Gastrocnemius medialis (tissue), 4 donors: Measurements from ENCODE around the gene PNCK. TPM values are rescaled to one million over a fixed set of nuclear protein-coding genes. Genes with fewer than 3 reads are reported as not detected.

ENCODE experiments used
- ATAC-seq, 2 donors: fragments of 150-250 bp; one replicate each; pipeline ENCODE4 v1.9.1; 2016
- DNase-seq, 2 donors: peaks; one replicate each; pipeline ENCODE4 v3.0.0-alpha.2; 2019
- H3K27ac ChIP-seq, 4 donors: fragments of 200-600 bp; sonication (generic); 1 replicate in 1 of 4; 2 replicates in 3 of 4; pipeline ENCODE4 v1.5.1; 2016 to 2018; ENCODE audit warnings: mild to moderate bottlenecking in 2 of 4, moderate library complexity in 1 of 4
- H3K27me3 ChIP-seq, 3 donors: fragments of 200-600 bp; sonication (generic) in 2 of 3; 1 replicate in 1 of 3; 2 replicates in 2 of 3; pipeline versions ENCODE4 v1.5.1 to v1.6.0; 2016 to 2019; ENCODE audit warnings: mild to moderate bottlenecking in 1 of 3, moderate library complexity in 1 of 3
- H3K36me3 ChIP-seq, 2 donors: fragments of 200-600 bp; sonication (generic) in 1 of 2; one replicate each; pipeline ENCODE4 v1.5.1; 2017 to 2018
- H3K4me1 ChIP-seq, 2 donors: fragments of 200-600 bp; sonication (generic) in 1 of 2; one replicate each; pipeline ENCODE4 v1.5.1; 2016 to 2017; ENCODE audit warnings: mild to moderate bottlenecking in 2 of 2
- H3K4me3 ChIP-seq, 4 donors: fragments of 200-600 bp; sonication (generic) in 3 of 4; 1 replicate in 1 of 4; 2 replicates in 3 of 4; pipeline ENCODE4 v1.5.1; 2016 to 2019; ENCODE audit warnings: mild to moderate bottlenecking in 2 of 4
- H3K9me3 ChIP-seq, 3 donors: fragments of 200-600 bp; sonication (generic) in 2 of 3; 1 replicate in 1 of 3; 2 replicates in 2 of 3; pipeline ENCODE4 v1.5.1; 2016 to 2019
- POLR2A ChIP-seq, 2 donors: fragments of 450-650 bp; IDR thresholded peaks; one replicate each; pipeline ENCODE4 v1.6.1; 2017; ENCODE audit warnings: antibody characterized with exemption in 2 of 2, mild to moderate bottlenecking in 2 of 2, moderate library complexity in 2 of 2
- in situ Hi-C, 4 donors: fragments of 200-750 bp; cut with MboI; loops; one replicate each; pipeline versions ENCODE4 v1.15.0 to v1.8.0; 2017; ENCODE audit warnings: low sequenced_read_pairs in 4 of 4
- intact Hi-C: fragments of 100-400 bp; cut with DNase I; formaldehyde crosslinking; loops from one replicate; pipeline ENCODE4 v1.15.1; 2023; ENCODE audit warnings: low total_unique reads
- total RNA-seq, 4 donors: library from RNA; depleted of rRNA; stranded (reverse); fragments of >200 nt; gene quantifications; one replicate each; pipeline versions ENCODE4 v1.1.0 to v1.2.3, GENCODE V29; 2016
- TF ChIP-seq, protein P1 (sequence below), 5 experiments: fragments of 450-650 bp in 3 of 5; fragments of 200-600 bp in 2 of 5; sonication (generic) in 2 of 5; IDR thresholded peaks in 4 of 5; conservative IDR thresholded peaks in 1 of 5; 1 replicate in 4 of 5; 2 replicates in 1 of 5; pipeline ENCODE4 v1.5.1; 2016 to 2019; ENCODE audit warnings: antibody characterized with exemption in 5 of 5, mild to moderate bottlenecking in 3 of 5, moderate library complexity in 3 of 5

PNCK gene
- total RNA-seq, 4 donors from 2014 or later: 0.98 to 1.6 TPM; not detected in 2

DNA sequence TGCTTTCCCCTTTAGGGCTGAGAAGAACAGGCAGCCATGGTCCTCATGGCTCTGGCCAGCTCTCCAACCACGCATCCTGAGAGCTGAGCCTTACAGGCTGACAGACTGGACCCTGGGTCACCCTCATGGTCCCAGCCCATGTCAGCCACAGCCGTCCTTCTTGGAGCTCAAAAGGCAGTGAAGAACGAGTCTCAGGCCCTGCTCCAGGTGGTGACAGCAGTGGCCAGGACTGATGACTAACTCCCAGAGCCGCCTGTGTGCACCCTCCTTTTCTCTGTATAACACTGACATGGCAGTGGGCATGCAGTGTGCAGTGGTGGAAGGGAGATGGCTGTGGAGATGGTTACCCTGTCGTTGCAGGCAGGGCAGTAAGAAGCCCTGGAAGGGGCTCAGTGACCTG is 36.9 kb downstream of the PNCK start:
- in situ Hi-C loops (no loop called here), intact Hi-C loops (no loop called here)
- H3K4me1 ChIP-seq: no peaks in the 10 kb centered on the region
- H3K4me3 ChIP-seq: no peak overlapping the region
- H3K27ac ChIP-seq: no peak overlapping the region
- ATAC-seq (no peak), DNase-seq (no peak)
- H3K9me3 ChIP-seq: no peaks in the 10 kb centered on the region
- no peaks in the 10 kb centered on the region for H3K36me3 ChIP-seq
- peaks cover under 1 to 9% (median 2%) of the 10 kb centered on the region in 3 donors for H3K27me3 ChIP-seq
- TF ChIP-seq, protein P1, sequence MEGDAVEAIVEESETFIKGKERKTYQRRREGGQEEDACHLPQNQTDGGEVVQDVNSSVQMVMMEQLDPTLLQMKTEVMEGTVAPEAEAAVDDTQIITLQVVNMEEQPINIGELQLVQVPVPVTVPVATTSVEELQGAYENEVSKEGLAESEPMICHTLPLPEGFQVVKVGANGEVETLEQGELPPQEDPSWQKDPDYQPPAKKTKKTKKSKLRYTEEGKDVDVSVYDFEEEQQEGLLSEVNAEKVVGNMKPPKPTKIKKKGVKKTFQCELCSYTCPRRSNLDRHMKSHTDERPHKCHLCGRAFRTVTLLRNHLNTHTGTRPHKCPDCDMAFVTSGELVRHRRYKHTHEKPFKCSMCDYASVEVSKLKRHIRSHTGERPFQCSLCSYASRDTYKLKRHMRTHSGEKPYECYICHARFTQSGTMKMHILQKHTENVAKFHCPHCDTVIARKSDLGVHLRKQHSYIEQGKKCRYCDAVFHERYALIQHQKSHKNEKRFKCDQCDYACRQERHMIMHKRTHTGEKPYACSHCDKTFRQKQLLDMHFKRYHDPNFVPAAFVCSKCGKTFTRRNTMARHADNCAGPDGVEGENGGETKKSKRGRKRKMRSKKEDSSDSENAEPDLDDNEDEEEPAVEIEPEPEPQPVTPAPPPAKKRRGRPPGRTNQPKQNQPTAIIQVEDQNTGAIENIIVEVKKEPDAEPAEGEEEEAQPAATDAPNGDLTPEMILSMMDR (IDR thresholded peaks at IDR 0.05 in 4 of 5, conservative IDR thresholded peaks at IDR 0.05 in 1 of 5): no peak
- TF ChIP-seq POLR2A (IDR thresholded peaks at IDR 0.05): no peak

DNA sequence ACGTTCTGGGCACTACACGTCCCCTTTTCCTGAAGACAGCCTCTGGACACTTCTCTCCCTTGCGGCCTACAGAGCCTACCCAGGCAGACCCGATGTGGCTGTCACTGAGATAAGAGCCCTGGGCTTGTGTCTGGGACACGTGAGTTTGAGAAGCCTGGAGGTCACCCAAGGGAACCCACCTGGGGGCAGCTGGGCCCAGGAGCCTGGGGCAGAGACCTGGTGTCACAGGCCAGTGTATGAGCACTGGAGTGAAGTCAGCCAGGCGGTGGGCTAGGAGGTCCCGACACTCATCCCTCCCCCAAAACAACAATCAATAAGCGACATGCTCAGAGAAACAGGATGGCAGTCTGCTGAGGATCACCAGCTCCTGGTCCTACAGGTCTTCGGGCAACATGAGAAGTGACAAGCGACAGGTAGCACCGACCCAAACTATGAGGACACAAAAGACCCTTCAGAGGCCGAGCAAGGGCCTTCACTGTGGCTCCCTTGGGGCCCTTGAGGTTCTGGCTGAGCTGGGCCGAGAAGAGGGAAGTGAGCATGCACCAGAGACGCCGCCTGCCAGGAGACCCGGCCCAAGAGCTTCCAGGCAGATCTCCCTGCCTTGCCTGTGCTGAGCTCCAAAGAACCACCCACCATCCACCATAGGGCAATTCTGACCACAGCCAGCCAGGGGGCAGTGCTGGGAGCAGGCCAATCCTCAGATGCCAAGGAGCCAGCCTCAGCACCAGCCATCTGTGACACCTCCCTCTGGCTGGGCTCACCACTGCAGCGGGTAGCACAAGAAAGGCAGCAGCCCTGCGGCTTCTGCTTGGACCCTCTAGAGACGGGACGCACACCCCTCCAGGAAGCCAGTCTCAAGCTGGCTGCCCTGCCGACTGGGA is 37.6 kb downstream of the PNCK start:
- Histone ChIP-seq H3K36me3 (no peaks in the 10 kb centered on the region), H3K9me3 (no peaks in the 10 kb centered on the region), H3K4me3 (no peak overlapping the region), H3K27me3 (peaks cover 0 to 5% (median 0%) of the 10 kb centered on the region in 3 donors), H3K4me1 (no peaks in the 10 kb centered on the region), H3K27ac (no peak overlapping the region)
- intact Hi-C loops: no loop called here
- DNase-seq: no peak
- TF ChIP-seq, protein P1 (IDR thresholded peaks at IDR 0.05 in 4 of 5, conservative IDR thresholded peaks at IDR 0.05 in 1 of 5): no peak
- ATAC-seq: no peak
- in situ Hi-C loops: no loop called here

DNA sequence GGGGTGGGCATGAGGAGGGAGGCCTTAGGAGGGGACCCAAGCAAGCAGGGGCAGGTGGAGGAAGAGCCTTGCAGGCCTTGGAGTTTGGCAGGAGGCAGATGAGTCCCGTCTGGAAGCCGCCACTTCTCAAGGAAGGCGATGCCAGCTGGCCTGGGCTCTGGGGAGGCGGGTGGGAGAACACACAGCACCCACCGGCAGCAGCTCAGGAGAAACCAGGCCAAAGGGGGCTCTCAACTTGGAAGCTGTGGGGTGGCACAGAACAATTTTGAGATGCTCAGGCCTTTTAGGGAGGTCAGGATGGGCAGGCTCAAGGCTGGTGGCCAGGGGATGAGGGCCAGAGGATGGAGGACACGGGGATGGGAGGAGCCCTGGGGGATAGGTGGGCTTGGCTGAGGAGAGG is 38.2 kb downstream of the PNCK start:
- no peaks in the 10 kb centered on the region for H3K9me3 ChIP-seq
- H3K4me1 ChIP-seq: no peaks in the 10 kb centered on the region
- ATAC-seq (no peak), DNase-seq (no peak)
- no peak overlapping the region for H3K27ac ChIP-seq
- TF ChIP-seq, protein P1 (IDR thresholded peaks at IDR 0.05 in 4 of 5, conservative IDR thresholded peaks at IDR 0.05 in 1 of 5): no peak
- H3K27me3 ChIP-seq: peaks cover 0 to 5% (median 0%) of the 10 kb centered on the region in 3 donors
- H3K4me3 ChIP-seq: no peak overlapping the region
- in situ Hi-C loops: no loop called here
- H3K36me3 ChIP-seq: no peaks in the 10 kb centered on the region
- intact Hi-C loops: no loop called here

DNA sequence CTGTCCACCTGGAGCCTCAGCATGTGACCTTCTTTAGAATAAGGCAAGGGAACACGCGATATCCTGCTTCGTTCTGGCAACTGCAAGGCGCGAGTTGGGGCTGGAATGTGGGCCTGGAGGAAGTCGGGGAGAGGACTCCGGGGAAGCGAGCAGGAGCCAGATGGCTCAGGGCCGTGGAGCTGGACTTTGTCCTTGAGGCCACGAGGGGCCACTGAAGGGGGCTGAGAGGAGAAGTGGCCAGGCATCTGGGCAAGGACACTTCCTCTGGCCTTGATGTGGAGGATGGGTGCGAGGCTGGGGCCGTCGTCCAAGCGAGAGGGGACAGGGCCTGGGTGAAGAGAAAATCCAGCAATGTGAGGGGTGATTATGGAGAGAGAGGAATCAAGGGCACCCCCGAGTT is 38.8 kb downstream of the PNCK start:
- Histone ChIP-seq H3K27ac (no peak overlapping the region), H3K27me3 (peaks cover 0 to 5% (median 0%) of the 10 kb centered on the region in 3 donors), H3K9me3 (no peaks in the 10 kb centered on the region), H3K36me3 (no peaks in the 10 kb centered on the region), H3K4me1 (no peaks in the 10 kb centered on the region), H3K4me3 (no peak overlapping the region)
- in situ Hi-C loops (no loop called here), intact Hi-C loops (no loop called here)
- DNase-seq (no peak), ATAC-seq (no peak)
- TF ChIP-seq, protein P1 (IDR thresholded peaks at IDR 0.05 in 4 of 5, conservative IDR thresholded peaks at IDR 0.05 in 1 of 5): no peak
- no peak for TF ChIP-seq POLR2A (IDR thresholded peaks at IDR 0.05)
